Measurements from ENCODE around the gene MARK3. TPM values are rescaled to one million over a fixed set of nuclear protein-coding genes. Genes with fewer than 3 reads are reported as not detected.
A peak's percentile ranks its signal among the peaks of the same experiment; 100 is the strongest.

MARK3 gene
- total and polyA plus RNA-seq, 10 of the 15 experiments (the other 5 are each of a cell fraction or from before 2014, with no cell fraction given) = 10.7 to 75.1 (median 41.4) TPM

DNA sequence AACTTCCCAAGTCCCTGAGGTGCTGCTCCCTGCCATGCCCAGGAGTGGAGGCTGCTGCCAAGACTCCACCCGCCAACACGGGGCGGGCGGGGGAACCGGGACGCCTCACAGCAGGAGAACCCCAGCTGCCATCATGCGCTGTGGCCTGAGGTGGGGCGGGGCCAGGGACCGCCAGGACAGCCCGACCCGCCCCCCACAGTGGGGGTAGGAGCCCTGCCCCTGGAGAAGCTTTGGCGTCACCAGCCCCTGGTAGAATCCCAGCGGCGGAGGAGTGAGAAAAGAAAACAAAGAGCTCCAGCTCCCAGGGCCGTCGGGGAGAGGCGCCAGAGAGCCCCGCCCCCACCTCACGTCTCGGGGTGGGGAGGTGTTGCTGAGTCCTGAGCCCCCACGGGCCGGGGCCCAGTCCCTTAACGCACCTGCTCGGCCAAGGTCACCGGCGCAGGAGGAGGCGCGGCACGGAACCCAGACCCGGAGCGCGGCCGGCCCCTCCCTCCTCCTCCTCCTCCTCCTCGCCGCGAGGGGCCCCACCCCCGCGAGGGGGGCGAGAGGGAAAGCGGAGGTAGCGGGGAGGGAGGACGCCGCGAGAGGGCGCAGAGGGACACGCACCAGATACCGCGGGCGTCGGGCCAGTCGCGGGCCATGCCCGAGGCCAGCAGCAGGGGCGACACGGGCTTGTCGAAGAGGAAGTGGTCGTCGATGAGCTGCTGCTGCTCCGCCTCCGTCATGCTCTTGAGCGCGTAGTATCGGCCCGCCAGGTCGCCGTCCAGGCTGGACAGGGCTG is 135.6 kb downstream of the MARK3 start:
- peak overlapping the region; percentile 34; the same call in 1 of the 2 replicates for H3K9ac ChIP-seq (ENCODE audit: control insufficient read depth, insufficient read depth, low read length)
- SMC1A ChIA-PET (ENCODE audit: uncharacterized antibody, unreplicated experiment) = interaction anchor here (1.6 kb wide), 1 partner anchor 23 kb away, joined by 5 read pairs; no protein-coding TSS in a partner anchor
- peaks cover 25% of the 10 kb centered on the region for H3K4me1 ChIP-seq (ENCODE audit: control insufficient read depth, insufficient read depth, low read length)
- FAIRE-seq = no peak
- CTCF ChIA-PET = interaction anchor here (0.7 to 6.5 kb wide), 6 partner anchors 8 to 1806 kb away, joined by 3 to 53 read pairs (median 4); partner anchors contain the start of genes BAG5 and TRMT61A
- H4K20me1 ChIP-seq (ENCODE audit: control insufficient read depth, insufficient read depth) = no peaks in the 10 kb centered on the region
- H3K79me2 ChIP-seq (ENCODE audit: control insufficient read depth, insufficient read depth, low read length) = no peaks in the 10 kb centered on the region
- H3K4me2 ChIP-seq (ENCODE audit: control insufficient read depth, insufficient read depth) = peak overlapping the region; percentile 97
- no peaks in the 10 kb centered on the region; the same call in 2 of the 3 replicates for H3K9me3 ChIP-seq (replicated peaks; ENCODE audit: control insufficient read depth, insufficient read depth, low read length)
- intact Hi-C loops (cut with micrococcal nuclease; ENCODE audit: unreplicated experiment) = no loop called here
- peak; percentile 69 for ATAC-seq
- H3K4me3 ChIP-seq = peak overlapping the region; percentile 66
- in situ Hi-C loops (cut with MboI) = no loop called here
- BruUV-seq (replicated peaks) = no TSS peak
- H2AFZ ChIP-seq (ENCODE audit: control insufficient read depth, low read depth, low read length) = peak overlapping the region; percentile 62
- no peaks in the 10 kb centered on the region for H3K36me3 ChIP-seq (ENCODE audit: control insufficient read depth in 2 of 2, insufficient read depth in 2 of 2, low read length in 1 of 2)
- 0% methylated on average over 39 of the region's 66 CpGs for WGBS (ENCODE audit: insufficient coverage, insufficient replicate concordance, low lambda C conversion rate, missing lambda C conversion rate)
- POLR2A ChIA-PET = interaction anchor here (0.6 to 1.3 kb wide), 3 partner anchors 23 to 119 kb away, joined by 4 to 5 read pairs (median 4); no protein-coding TSS in a partner anchor
- RAD21 ChIA-PET (ENCODE audit: unreplicated experiment) = interaction anchor here (0.6 to 1.4 kb wide), 3 partner anchors 9 to 275 kb away, joined by 4 to 7 read pairs (median 5); no protein-coding TSS in a partner anchor
- DNase-seq (ENCODE audit: low read depth, low spot score) = no peak
- peaks cover 2% of the 10 kb centered on the region in 2 experiments; a peak in 2 of 4 replicates for H3K27me3 ChIP-seq (replicated peaks in 1 of 2; ENCODE audit: control insufficient read depth in 2 of 2, insufficient read depth in 2 of 2, low read length in 1 of 2)
- no peak overlapping the region for H3K27ac ChIP-seq (ENCODE audit: control insufficient read depth, insufficient read depth)
- TF ChIP-seq POLR2A (IDR thresholded peaks at IDR 0.05; ENCODE audit: low read depth, low read length) = peak; percentile 64
- TF ChIP-seq, protein P1, sequence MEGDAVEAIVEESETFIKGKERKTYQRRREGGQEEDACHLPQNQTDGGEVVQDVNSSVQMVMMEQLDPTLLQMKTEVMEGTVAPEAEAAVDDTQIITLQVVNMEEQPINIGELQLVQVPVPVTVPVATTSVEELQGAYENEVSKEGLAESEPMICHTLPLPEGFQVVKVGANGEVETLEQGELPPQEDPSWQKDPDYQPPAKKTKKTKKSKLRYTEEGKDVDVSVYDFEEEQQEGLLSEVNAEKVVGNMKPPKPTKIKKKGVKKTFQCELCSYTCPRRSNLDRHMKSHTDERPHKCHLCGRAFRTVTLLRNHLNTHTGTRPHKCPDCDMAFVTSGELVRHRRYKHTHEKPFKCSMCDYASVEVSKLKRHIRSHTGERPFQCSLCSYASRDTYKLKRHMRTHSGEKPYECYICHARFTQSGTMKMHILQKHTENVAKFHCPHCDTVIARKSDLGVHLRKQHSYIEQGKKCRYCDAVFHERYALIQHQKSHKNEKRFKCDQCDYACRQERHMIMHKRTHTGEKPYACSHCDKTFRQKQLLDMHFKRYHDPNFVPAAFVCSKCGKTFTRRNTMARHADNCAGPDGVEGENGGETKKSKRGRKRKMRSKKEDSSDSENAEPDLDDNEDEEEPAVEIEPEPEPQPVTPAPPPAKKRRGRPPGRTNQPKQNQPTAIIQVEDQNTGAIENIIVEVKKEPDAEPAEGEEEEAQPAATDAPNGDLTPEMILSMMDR (IDR thresholded peaks at IDR 0.05 in 2 of 3, conservative IDR thresholded peaks at IDR 0.05 in 1 of 3; ENCODE audit: control insufficient read depth in 2 of 3, extremely low read depth in 1 of 3, insufficient read depth in 1 of 3, low read depth in 3 of 3, low read length in 3 of 3) = peak; percentile 38 to 63 (median 60); a peak in 4 of 6 replicates
- TF ChIP-seq RB1 (IDR thresholded peaks at IDR 0.05; ENCODE audit: borderline replicate concordance) = peak; percentile 62; the same call in 1 of the 2 replicates
- 0 out of 2 replicates have a peak, but pooled peaks have one; percentile 40 for TF ChIP-seq SIN3A (IDR thresholded peaks at IDR 0.05; ENCODE audit: low read depth, low read length)
- peak; percentile 40 for TF ChIP-seq RELA (IDR thresholded peaks at IDR 0.05; ENCODE audit: borderline replicate concordance, partially characterized antibody)
- peak; percentile 17; the same call in 1 of the 2 replicates for TF ChIP-seq CHD2 (IDR thresholded peaks at IDR 0.05; ENCODE audit: borderline replicate concordance, low read depth, low read length)
- peak; percentile 28; the same call in 1 of the 2 replicates for TF ChIP-seq SMARCA5 (IDR thresholded peaks at IDR 0.05)
- 0 out of 2 replicates have a peak, but pooled peaks have one; percentile 12 for TF ChIP-seq RAD21 (IDR thresholded peaks at IDR 0.05; ENCODE audit: insufficient read depth, low read depth, low read length)
- TF ChIP-seq BHLHE40 (IDR thresholded peaks at IDR 0.05; ENCODE audit: borderline replicate concordance in 1 of 2, low read depth in 2 of 2, low read length in 1 of 2) = peak in 1 of 2 experiments; percentile 50; a peak in 2 of 4 replicates
- 0 out of 2 replicates have a peak, but pooled peaks have one; percentile 13 for TF ChIP-seq YY1 (IDR thresholded peaks at IDR 0.05; ENCODE audit: low read depth, low read length)
- TF ChIP-seq JUND (IDR thresholded peaks at IDR 0.05; ENCODE audit: low read depth, low read length) = no peak
- TF ChIP-seq EZH2 (IDR thresholded peaks at IDR 0.05; ENCODE audit: borderline replicate concordance, control insufficient read depth, low read depth, low read length) = no peak
- TF ChIP-seq PKNOX1 (IDR thresholded peaks at IDR 0.05) = no peak
- TF ChIP-seq IKZF2 (IDR thresholded peaks at IDR 0.05) = 0 out of 4 replicates have a peak, but pooled peaks of 1 of the 2 experiments have one; percentile 29
- TF ChIP-seq RUNX3 (IDR thresholded peaks at IDR 0.05; ENCODE audit: low read length) = 0 out of 2 replicates have a peak, but pooled peaks have one; percentile 2
- TF ChIP-seq EGR1 (IDR thresholded peaks at IDR 0.05; ENCODE audit: borderline replicate concordance in 1 of 2, low read depth in 2 of 2, low read length in 2 of 2) = peak in 1 of 2 experiments; percentile 84; a peak in 2 of 3 replicates
- TF ChIP-seq SMAD1 (IDR thresholded peaks at IDR 0.05; ENCODE audit: low read depth, partially characterized antibody) = no peak
- peak; percentile 87 for TF ChIP-seq IKZF1 (conservative IDR thresholded peaks at IDR 0.05)
- no peak for TF ChIP-seq ATF7 (IDR thresholded peaks at IDR 0.05; ENCODE audit: low read depth)
- TF ChIP-seq DPF2 (IDR thresholded peaks at IDR 0.05) = peak; percentile 30; the same call in 1 of the 2 replicates

Data from GM12878 (cell line).